GM18498 (cell line): ENCODE measurements around the gene TMPRSS6.

ENCODE experiments used
- ATAC-seq: cut with Tn5 transposase; IDR thresholded peaks from one replicate; pipeline ENCODE4 v1.9.1; 2021; ENCODE audit warnings: mild to moderate bottlenecking, moderate library complexity; ENCODE audit not compliant: unreplicated experiment

TMPRSS6 gene

GRCh38 chr22:37109242-37109917 lies at the start of gene TMPRSS6:
TSS of gene TMPRSS6 (minus strand) at chr22:37109713. CDS start at chr22:37103417, 6,296 bp downstream.
- ATAC-seq: no peak

GRCh38 chr22:37158963-37159290 lies 49.4 kb upstream of the TMPRSS6 start:
- ATAC-seq: no peak

GRCh38 chr22:37157516-37158285 lies 48.2 kb upstream of the TMPRSS6 start:
- no peak for ATAC-seq

- no peak for ATAC-seq
These were observed 47.3 kb upstream of the TMPRSS6 start for GRCh38 chr22:37156686-37157435.

- ATAC-seq: no peak
These were observed 46.5 kb upstream of the TMPRSS6 start for GRCh38 chr22:37155971-37156370.

- no peak for ATAC-seq
These were observed 45.6 kb upstream of the TMPRSS6 start for GRCh38 chr22:37154925-37155712.

- no peak for ATAC-seq
These were observed 44.4 kb upstream of the TMPRSS6 start for GRCh38 chr22:37153901-37154300.

GRCh38 chr22:37151401-37151800 lies 41.9 kb upstream of the TMPRSS6 start:
- no peak for ATAC-seq

GRCh38 chr22:37150701-37151100 lies 41.2 kb upstream of the TMPRSS6 start:
- ATAC-seq: no peak

- no peak for ATAC-seq
These were observed 39.5 kb upstream of the TMPRSS6 start for GRCh38 chr22:37148742-37149665.

GRCh38 chr22:37148031-37148651 lies 38.6 kb upstream of the TMPRSS6 start:
- no peak for ATAC-seq

GRCh38 chr22:37147186-37147990 lies 37.9 kb upstream of the TMPRSS6 start:
- no peak for ATAC-seq

GRCh38 chr22:37146507-37147180 lies 37.1 kb upstream of the TMPRSS6 start:
- ATAC-seq: no peak

- ATAC-seq: no peak
These were observed 36.5 kb upstream of the TMPRSS6 start for GRCh38 chr22:37146051-37146385.

- ATAC-seq: no peak
These were observed 35.9 kb upstream of the TMPRSS6 start for GRCh38 chr22:37145180-37146050.

GRCh38 chr22:37144180-37144554 lies 34.7 kb upstream of the TMPRSS6 start:
- no peak for ATAC-seq

GRCh38 chr22:37141971-37142370 lies 32.5 kb upstream of the TMPRSS6 start:
- ATAC-seq: no peak
